ENCODE measurements around the gene RAB6B. TPM values are rescaled to one million over a fixed set of nuclear protein-coding genes. Genes with fewer than 3 reads are reported as not detected.

RAB6B gene
- total RNA-seq, 4 donors from 2014 or later, result 0.30 to 1.1 (median 0.65) TPM

- no peak for DNase-seq (ENCODE audit: low spot score in 2 of 2)
- no peak overlapping the region for H3K4me3 ChIP-seq (ENCODE audit: low read depth, poor library complexity, severe bottlenecking)
- TF ChIP-seq CTCF (IDR thresholded peaks at IDR 0.05) (no peak), POLR2A (IDR thresholded peaks at IDR 0.05) (no peak)
- intact Hi-C loops (cut with DNase I; ENCODE audit: low total_unique reads), result no loop called here
- WGBS, 2 donors, result 29 to 41% methylated on average over 14 to 27 of the region's 52 CpGs
Observed at GRCh38 chr3:133894353-133895207, 1.1 kb downstream of the RAB6B start.

GRCh38 chr3:133893683-133894352 lies 1.9 kb downstream of the RAB6B start:
- DNase-seq (ENCODE audit: low spot score in 2 of 2), result no peak
- H3K4me3 ChIP-seq (ENCODE audit: low read depth, poor library complexity, severe bottlenecking), result no peak overlapping the region
- 86 to 92% methylated on average over 5 to 6 of the region's 6 CpGs for WGBS, 2 donors
- intact Hi-C loops (cut with DNase I; ENCODE audit: low total_unique reads), result no loop called here
- no peak for TF ChIP-seq CTCF (IDR thresholded peaks at IDR 0.05)
- no peak for TF ChIP-seq POLR2A (IDR thresholded peaks at IDR 0.05)

GRCh38 chr3:133892541-133893231 lies 3.0 kb downstream of the RAB6B start:
- DNase-seq (ENCODE audit: low spot score in 2 of 2), result peak in 1 of 2 donors; percentile 34
- no peak for TF ChIP-seq POLR2A (IDR thresholded peaks at IDR 0.05)
- TF ChIP-seq CTCF (IDR thresholded peaks at IDR 0.05), result no peak
- no peak overlapping the region for H3K4me3 ChIP-seq (ENCODE audit: low read depth, poor library complexity, severe bottlenecking)
- 77 to 84% methylated on average over 6 of the region's 6 CpGs for WGBS, 2 donors
- intact Hi-C loops (cut with DNase I; ENCODE audit: low total_unique reads), result no loop called here

- DNase-seq (ENCODE audit: low spot score in 2 of 2), result peak in 1 of 2 donors; percentile 46
- WGBS, 2 donors, result 93 to 95% methylated on average over 11 of the region's 11 CpGs
- no peak overlapping the region for H3K4me3 ChIP-seq (ENCODE audit: low read depth, poor library complexity, severe bottlenecking)
- TF ChIP-seq POLR2A (IDR thresholded peaks at IDR 0.05), result no peak
- no peak for TF ChIP-seq CTCF (IDR thresholded peaks at IDR 0.05)
- intact Hi-C loops (cut with DNase I; ENCODE audit: low total_unique reads), result no loop called here
Observed at GRCh38 chr3:133891662-133892378, 3.9 kb downstream of the RAB6B start.

- TF ChIP-seq POLR2A (IDR thresholded peaks at IDR 0.05) (no peak), CTCF (IDR thresholded peaks at IDR 0.05) (no peak)
- intact Hi-C loops (cut with DNase I; ENCODE audit: low total_unique reads), result no loop called here
- DNase-seq (ENCODE audit: low spot score in 2 of 2), result peak in 1 of 2 donors; percentile 37
- 96 to 98% methylated on average over 5 of the region's 5 CpGs for WGBS, 2 donors
- no peak overlapping the region for H3K4me3 ChIP-seq (ENCODE audit: low read depth, poor library complexity, severe bottlenecking)
Observed at GRCh38 chr3:133890972-133891644, 4.6 kb downstream of the RAB6B start.
